C1 segment of cervical spinal cord (tissue), 14 donors: ENCODE measurements around the gene EN1.

ENCODE experiments used
- DNase-seq, 14 donors: peaks; one replicate each; lab custom pipeline; 2025; lab: John Stamatoyannopoulos, UW

EN1 gene

DNA sequence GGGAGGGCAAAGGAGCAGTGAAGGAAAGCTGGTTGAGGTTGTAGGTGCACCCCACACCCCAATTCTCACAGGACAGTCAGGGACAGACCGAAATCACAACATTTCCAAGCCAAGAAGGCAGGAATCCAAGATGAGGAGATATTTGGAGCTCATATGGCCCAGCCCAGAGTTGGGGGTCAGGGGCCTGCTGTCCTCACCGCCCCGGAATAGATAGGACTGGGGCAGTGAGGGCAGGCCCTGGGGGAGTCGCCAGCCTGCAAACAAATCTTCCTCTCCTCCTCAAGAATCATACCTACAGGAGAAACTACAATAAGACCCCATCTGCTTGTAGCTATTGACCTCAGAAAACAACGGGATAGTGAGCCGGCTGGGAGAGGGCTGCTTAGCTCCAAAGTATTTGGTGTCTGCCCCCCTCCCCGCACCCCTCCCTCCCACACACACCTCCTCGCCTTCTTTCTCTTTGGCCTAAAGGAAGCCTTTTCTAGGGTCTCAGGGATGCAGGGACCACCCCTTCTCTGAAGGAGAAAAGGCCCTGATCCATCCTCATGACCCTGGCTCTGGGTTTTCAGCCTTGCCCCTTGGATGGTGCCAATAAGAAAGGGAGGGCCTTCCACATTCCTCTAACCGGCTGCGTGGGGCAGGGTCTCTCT is 3.8 kb downstream of the EN1 start:
- no peak for DNase-seq

DNA sequence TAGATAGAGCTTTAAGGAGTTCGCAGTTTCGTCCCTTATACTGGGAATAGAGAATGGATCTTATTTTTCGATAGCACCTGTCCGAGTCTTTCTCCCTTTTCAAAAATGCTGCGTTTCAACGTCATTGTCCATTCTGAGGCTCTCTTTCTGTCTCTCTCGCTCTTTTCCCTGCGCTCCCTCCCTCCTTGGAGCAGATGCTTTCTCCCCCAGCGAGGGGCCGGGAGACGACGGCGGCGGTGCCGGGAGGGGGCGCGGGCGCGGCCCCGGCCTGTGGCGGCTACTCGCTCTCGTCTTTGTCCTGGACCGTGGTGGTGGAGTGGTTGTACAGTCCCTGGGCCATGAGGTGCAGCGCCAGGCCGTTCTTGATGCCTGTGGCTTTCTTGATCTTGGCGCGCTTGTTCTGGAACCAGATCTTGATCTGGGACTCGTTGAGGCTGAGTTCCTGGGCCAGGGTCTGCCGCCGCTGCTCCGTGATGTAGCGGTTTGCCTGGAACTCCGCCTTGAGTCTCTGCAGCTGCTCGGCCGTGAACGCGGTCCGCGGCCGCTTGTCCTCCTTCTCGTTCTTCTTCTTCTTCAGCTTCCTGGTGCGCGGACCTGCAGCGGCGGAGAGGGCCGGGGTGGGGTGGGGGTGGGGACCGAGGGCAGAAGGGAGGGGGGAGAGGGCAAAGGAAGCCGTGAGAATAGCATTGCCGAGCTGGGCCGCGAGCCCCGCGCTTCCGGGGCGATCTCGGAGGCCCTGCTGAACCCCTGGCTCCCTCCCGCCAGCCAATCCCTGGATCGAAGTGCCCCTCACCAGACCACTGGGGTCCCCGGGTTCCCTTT is 4.6 kb downstream of the EN1 start:
- no peak for DNase-seq

DNA sequence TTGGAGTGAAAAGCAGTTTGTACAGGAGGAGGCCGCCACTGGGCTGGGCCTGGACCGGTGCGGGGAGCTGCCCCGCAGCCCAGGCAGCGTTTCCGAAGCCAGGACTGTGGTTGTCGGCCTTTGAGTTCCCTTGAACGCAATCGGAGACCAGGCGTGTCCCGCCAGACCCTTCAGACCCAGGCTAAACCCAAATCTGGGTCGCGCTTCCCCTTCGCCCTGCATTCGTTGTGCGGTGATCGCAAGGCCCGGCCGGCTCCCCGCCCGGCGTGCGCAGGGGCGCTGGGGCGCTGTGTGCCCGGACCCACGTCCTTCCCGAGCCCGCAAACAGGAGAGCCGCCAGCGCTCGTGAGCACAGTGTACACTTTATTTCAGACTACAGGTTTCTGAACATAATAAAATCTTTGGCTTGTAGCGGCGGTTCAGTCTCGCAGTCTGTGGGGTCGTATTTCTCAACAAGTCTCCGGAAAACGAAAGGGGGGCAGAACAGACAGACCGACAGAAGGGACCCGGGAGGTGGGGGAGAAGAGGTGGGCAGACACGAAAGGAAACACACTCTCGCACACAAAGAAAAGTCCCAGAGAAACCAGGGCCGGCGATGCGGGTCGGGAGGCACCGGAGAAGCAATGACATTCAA is 5.5 kb downstream of the EN1 start:
- no peak for DNase-seq

DNA sequence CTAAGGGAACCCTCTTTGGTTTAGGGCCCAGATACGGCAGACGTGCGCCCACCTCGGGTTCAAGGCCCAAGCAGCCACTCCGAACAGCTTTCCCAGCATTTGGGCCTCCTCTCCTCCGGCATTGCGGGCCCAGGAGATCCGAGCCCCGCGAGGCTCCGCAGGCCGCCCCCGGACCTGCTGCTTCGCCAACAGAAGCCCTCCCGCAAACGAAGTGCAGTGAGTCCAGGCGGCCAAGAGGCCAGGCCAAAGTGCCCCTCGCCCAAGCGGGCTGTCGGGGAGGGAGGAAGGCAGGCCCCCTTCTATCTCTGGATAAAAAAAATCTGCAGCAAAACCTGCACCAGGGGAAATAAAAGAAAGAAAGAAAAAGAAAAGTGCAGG is 6.0 kb downstream of the EN1 start:
- DNase-seq: no peak

DNA sequence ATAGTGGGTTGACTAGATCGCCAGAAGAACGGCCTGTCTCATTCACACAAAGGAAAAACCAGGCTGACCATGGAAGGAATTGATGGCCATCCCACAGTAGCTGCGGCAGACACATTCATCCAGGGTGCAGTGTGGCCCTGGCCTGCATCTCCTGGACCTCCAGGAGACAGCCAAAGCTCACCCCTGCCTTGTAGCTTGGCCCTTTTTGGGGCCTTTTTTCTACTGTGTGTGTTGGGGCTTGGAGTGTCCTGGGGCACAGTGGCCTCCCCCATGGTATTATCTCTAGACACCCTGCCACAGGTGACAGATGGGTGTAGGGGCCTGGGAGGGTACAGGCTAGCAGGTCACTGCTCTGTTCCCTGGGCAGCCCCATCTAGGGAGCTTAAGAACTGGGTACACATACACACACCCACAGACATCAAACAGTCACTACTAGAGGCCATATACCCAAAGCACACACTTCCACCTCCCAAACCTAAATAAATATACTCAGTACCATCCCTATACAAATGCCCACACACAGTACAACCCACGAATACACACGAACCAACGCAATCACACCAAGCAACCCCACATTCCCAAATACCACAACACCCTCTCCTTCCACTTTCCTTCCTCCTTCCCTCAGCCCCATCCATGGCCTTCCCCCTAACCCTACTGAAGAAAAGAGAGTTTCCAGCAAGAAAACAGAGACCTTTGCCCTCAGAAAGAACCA is 8.6 kb downstream of the EN1 start:
- DNase-seq: no peak

DNA sequence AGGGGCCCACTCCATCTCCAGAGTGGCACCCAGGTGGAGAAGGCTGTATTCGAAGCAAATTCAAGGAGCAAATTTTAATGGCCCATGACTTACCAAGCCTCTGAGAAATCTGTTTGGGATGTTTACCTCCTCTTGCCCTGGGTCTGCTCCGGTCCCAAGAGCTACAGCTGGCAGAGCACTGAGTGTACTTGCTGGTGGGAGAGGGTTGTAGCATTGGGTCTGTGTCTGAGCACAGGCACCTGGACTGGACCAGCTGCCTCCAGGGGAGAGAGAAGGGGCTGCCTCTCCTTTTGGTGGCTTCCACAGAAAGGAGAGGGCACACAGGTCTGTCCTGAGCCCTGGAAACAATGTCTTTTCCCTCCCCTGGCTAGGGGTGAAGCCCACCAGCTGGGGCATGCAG is 9.8 kb downstream of the EN1 start:
- no peak for DNase-seq

DNA sequence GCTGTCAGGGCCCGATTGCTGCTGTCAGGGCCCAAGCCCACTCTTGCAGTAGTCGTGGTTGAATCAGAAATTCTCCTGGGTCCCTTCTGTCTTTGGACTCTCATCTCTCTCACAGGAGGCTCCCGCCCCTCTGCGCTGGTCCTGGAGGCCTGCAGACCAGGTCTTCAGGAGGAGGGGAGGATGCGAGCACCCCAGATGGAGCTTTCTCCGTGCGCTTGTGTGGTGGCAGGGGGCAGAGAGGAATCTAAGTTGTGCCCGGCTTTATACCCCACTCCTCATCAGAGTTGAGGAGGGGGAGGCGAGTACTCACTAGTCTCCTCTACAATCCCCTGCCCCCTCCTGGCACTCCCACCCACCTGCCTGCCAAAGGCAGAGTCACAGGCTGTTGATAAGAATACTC is 10.4 kb downstream of the EN1 start:
- DNase-seq: no peak

DNA sequence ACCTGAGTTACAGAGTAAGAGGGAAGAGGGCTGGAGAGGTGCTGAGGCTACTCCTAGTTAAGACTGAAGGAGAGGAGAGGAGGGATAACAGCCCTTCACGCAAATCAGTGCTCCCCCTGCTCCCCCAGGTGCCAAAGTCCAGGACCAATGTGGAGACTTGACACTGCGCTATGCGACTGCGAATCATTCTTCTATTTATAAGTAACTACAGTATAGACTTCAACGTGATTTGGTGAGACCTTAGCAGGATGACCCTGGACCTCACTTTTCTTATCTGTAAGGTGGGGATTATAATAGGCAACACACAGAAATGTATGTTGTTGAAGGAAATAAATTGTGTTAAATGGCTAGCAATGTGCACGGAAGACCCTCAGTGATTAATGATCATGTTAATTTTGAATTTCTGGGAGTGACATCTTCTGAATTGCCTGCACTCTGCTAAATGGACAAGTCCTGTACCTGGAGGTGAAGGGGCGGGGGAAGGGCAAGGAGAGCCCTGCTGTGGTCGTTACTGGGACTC is 11.0 kb downstream of the EN1 start:
- no peak for DNase-seq

DNA sequence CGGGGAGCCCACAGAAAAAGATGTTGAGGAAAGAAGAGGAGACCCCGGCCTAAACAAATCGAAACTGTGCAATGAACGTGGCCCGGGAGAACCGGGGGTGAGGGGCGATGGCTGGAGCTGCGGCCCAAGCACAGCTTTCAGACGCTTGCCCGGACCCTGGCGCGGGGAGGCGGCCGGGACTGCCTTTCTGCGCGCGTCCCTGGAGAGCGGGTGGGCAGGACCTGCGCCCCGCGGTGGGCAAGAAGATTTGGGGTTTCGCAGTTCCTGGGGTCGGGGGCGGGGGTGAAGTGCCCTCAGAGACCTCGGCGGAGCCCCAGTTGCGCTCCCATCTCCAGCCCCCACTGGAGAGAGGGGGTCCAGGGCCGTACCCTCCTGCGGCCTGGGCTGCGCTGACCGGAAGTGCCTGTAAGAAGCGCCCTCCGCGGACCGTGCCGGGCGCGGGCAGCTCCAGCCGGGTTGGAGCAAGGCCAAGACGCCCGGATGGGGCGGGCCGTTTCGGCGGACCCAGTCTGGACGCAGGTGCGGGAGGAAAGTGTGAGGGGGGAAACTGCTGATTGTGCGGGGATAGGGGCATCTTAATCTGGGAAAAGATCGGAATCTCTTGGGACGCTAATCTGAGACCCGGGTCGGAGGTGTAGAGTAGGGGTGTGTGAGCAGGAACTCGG is 11.6 kb downstream of the EN1 start:
- peak in 1 of 14 donors; percentile 21 for DNase-seq

DNA sequence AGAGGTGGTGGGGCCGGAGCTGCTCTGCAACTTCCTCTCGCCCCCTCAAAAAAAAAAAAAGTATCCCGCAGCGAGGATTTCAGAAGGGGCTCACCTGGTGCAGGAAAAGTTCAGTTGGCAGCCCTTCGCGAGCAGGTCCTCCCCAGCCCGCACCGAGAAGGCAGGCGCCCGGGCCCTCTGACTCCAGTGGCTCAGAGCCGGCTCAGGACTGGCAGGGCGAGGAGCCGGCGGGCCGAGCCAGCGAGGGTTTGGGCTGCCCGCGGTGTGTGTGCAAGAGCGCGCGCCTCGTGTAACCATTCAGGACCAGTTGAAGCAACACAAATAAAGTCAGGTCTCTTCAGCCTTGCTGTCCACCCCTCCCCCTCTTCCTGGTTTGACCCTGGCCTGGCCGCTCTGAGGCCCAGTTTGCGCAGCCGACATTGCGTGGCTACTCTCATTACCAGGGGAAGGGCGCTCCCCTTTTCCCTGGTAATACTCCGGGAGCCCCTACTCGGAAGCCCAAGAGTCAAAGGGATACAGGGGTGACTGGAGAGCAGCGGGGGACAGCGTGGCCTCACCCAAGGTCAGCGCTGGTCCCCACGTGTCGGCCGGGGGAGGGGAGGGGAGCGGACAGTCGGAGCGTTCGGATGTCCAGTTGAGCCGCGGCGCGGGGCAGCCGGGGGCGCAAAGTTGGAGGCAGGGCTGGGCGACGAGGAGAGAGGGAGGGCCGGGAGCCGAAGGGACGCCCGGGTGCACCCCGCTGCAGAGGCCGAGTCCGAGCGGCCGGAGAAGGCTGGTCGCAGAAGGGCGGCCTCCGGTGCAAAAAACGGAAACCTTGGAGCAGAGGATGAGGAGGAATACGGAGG is 12.3 kb downstream of the EN1 start:
- DNase-seq: no peak

DNA sequence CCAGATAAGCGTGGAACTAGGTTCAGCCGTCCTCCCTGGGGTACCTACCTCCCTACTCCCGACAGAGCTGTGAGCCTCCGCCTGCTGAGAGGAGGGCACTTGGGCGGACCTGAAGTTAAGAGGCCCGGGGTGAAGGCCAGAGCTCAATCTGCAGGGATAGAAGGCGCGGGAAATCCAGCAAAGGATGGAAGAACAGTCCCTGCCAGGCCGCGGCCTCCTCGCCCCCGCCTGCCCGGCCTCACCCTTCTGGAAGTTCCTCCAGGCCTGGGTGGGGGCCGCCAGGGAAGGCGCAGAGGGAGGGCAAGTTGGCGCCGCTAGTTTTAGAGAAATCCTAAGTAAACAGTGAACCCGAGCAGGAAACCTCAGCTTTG is 13.0 kb downstream of the EN1 start:
- DNase-seq: no peak

DNA sequence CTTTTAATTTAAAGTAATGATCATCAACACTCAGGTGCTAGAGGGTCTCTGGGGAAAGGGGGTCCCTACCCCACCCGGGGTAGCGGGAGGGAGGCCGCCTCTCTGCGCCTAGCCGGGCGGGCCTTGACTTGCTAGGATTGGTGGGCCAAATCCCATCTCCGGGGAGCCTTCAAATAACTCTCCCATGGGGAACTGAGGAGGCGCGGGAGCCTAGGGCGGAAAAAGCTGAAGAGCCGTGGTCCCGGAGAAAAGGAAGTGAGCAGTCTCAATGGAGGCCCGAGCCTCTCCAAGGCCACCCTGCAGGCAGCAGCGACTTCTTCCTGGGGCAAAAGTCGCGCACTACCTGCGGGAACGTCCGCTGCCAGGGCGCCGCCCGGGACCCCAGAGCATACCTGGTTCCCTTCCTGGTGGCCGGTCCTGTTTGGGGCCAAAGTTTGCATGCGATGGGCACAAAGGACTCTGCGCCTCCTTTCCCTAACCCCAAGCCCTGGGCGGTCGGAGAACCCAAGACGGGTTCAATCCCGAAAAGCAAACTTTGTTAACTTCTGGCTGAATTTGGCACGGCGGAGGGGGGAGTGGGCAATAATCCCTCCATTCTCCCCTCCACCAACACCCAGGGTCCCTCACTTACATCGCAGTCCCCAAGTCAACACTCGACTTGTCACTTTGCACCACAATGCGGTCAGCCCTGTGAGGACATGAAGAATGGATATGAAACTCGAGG is 13.6 kb downstream of the EN1 start:
- DNase-seq: no peak

DNA sequence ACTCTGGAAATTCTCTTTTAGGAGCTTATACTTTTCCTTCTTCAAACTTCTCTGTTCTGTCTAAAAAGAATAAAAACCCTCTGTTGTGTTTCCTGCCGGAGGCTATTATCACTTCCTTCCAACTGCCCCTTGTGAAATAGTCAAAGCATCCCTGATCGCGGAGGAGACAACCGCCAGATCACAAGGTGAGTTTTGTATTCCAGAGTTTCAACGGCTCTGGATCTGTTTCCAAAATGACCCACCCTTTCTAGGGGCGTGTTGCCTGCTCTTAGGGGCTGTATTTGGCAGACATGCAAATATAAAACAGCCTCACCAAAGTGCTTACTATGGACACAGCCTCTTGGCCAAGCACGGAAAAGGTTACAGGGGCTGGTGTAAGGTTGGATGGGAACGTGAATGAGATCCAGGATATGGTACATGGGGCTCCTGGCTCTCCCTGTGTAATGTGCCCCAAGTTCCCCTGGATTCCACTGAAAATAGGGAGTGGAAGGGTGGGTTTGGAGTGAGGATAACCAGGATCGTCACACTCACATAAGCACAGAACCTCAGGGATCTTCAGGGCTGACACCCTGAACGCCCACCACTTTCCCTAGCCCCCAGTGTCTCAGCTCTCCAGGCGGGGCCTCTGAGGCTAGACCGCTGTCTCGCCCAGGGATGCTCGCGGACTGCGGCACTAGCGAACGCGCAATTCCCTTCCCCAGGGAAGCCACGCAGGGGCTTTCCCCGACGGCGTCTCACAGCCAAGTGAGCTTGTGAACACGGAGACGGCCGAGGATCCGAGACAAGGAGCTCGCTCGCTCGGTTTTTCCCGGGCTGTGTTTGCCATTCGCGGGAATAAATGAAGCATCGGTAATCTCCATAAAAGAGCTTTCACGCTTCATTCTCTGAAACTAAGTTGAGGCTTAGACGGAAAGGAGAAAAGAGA is 14.4 kb downstream of the EN1 start:
- no peak for DNase-seq

DNA sequence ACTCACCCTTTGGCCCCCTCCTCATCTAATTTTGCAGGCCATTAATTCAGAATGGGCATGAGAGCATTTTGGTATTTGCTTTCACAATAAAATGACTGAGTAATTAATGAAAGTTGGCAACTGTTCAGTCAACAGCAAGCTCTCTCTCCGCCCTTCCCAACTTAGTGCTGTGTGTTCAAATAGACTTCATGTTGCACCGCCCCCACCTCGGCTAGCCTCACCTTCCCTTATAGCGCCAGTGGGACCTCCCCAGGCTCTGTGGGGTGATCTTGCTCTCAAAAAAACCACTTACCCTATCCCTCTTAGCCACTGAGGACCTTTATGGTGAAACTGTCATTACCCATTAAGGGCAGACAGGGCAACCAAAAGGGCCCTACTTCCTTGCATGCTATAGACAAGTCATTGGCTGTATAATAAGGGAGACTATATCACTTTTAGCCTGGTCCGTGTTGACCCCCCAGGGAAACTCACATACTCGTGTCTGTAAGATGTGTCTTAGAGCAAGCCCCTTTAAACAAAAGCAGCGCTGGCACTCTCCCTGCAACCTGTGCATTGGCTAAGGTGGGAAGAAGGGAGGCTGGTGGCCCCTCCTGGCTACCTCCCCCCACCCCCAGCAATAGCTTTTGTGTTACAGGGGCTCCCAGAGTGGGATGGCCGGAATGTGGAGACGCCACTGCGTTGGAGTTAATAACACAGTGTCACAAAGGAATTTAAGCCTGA is 15.2 kb downstream of the EN1 start:
- no peak for DNase-seq

DNA sequence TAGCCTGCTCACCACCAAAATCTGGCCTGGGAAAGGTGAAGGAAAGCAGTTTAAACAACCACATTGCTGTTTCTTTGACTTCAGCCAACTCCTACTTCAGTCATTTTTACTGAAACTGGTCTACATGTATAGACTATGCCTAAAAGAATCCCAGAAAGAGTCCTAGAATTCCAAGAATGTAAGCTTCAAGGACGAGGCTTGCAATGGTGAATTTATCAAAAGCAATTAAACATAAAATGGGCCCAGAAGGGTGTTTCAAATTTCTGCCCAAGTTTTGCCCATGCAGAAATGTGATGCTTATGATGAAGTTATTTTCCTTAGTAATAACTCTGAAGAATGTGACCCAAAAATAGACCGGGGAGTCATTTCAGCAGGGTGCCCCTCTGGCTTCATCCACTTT is 16.6 kb downstream of the EN1 start:
- no peak for DNase-seq

DNA sequence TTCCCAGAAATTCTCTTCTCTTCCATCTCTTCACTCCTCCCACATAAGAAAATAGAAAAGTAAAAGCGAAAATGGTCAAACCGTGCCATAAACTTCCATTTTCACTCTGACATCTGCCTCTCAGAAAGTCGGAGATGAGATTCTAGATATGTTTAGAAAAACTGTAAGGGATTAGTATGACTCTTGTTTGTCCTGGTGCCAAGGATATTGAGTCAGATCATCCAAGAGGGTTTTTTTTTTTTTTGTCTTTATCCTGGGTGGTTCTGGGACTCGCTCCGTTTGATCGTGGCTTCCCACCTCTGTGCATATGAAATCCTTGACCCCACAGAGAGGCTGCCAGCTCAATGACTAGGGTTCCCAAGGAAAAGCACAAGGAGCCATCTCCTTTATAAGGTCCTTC is 17.3 kb downstream of the EN1 start:
- no peak for DNase-seq

DNA sequence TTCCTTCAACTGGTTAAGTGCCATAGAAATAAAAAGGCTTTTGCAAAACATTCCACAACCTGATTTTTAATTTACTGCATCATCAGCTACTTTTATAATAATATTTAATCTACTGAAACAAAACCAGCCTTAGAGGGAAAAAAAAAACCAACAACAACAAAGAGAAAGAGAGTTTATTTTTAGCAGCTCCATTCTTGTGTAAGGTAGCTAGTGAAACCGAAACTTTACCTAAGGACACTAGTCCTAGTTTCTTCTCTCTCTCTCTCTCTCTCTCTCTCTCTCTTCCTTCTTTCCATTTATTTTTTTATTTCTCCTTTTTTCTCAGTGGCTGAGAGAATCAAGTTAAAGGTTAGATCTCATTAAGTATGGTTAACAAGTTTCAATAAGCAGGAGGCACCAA is 21.4 kb downstream of the EN1 start:
- DNase-seq: no peak

DNA sequence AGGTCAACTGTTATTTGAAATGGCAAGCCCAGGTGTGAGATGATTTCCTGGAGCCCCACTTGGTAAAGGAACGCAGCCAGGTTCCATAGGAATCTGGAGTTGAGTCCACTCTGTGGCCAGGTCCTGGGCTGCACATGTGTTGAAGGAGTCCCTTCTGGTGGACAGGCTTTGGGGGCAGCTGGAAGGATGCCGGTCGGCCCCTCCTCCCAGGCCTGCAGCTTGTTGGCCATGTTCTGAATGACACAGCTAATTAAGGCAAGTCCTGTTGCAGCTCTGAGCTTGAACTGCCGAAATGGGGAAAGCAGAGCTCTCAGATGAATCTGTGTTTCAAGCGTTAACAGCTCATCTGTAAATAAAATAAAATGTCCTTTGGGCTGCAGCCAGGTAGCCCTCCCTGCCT is 23.8 kb downstream of the EN1 start:
- no peak for DNase-seq
